Myocyte (in vitro differentiated cells): Measurements from ENCODE around the gene UVSSA. TPM values are rescaled to one million over a fixed set of nuclear protein-coding genes. Genes with fewer than 3 reads are reported as not detected.
A peak's percentile ranks its signal among the peaks of the same experiment; 100 is the strongest.

Source experiments
- DNase-seq: peaks from one replicate; pipeline ENCODE4 v3.0.0-alpha.2; 2012; ENCODE audit warnings: low read depth
- total RNA-seq: library from RNA; depleted of rRNA; stranded (reverse); fragments of >200 nt; gene quantifications from 2 replicates; pipeline ENCODE4 v1.2.3, GENCODE V29; 2014

The UVSSA gene
- total RNA-seq, 1 donor from 2014 or later = 7.9 TPM

GRCh38 chr4:1345903-1346780 lies 866 bp upstream of the UVSSA start:
- DNase-seq = peak; percentile 45

- peak; percentile 80 for DNase-seq
These were observed 429 bp downstream of the UVSSA start for GRCh38 chr4:1347410-1347864.

GRCh38 chr4:1348014-1348513 lies 1.1 kb downstream of the UVSSA start:
- no peak for DNase-seq

DNA sequence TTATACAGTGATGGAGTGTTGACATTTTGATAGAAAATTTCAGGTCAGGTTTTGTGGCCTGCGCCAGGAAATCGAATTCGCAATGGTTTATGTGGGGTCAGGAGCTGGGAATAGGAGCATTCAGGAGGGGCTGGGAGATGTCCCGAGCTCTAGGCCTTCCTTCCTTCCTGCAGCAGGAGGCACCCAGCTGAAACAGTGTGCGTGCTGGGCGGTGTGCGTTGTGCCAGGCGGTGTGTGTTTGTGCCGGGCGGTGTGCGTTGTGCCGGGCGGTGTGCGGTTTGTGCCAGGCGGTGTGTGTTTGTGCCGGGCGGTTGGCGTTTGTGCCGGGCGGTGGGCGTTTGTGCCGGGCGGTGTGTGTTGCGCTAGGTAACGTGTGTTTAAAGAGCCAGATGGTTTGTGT lies 1.7 kb downstream of the UVSSA start:
- DNase-seq = no peak

GRCh38 chr4:1349359-1350168 lies 2.6 kb downstream of the UVSSA start:
- DNase-seq = no peak

- DNase-seq = no peak
These were observed 3.1 kb downstream of the UVSSA start for GRCh38 chr4:1350169-1350520.

- DNase-seq = peak; percentile 82
These were observed 5.0 kb downstream of the UVSSA start for GRCh38 chr4:1351854-1352566.

- no peak for DNase-seq
These were observed 5.5 kb downstream of the UVSSA start for GRCh38 chr4:1352567-1352900.

GRCh38 chr4:1353186-1354055 lies 6.4 kb downstream of the UVSSA start:
- DNase-seq = no peak

GRCh38 chr4:1354136-1354982 lies 7.4 kb downstream of the UVSSA start:
- DNase-seq = no peak

DNA sequence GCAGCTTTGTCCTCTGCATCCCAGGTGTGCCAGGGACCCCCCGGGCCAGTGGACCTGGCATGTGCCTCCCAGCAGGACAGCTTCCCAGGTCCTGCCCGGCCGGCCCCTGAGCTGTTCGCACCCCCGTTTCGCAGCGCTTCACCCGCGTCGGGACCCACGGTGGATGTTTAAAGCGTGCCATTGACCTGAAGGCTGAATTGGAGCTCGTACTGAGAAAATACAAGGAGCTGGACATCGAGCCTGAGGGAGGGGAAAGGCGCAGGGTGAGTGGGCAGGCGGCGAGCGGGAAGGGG lies 7.9 kb downstream of the UVSSA start:
- DNase-seq = no peak

GRCh38 chr4:1355378-1355777 lies 8.4 kb downstream of the UVSSA start:
- DNase-seq = no peak

- peak; percentile 57 for DNase-seq
These were observed 9.4 kb downstream of the UVSSA start for GRCh38 chr4:1356181-1356998.

DNA sequence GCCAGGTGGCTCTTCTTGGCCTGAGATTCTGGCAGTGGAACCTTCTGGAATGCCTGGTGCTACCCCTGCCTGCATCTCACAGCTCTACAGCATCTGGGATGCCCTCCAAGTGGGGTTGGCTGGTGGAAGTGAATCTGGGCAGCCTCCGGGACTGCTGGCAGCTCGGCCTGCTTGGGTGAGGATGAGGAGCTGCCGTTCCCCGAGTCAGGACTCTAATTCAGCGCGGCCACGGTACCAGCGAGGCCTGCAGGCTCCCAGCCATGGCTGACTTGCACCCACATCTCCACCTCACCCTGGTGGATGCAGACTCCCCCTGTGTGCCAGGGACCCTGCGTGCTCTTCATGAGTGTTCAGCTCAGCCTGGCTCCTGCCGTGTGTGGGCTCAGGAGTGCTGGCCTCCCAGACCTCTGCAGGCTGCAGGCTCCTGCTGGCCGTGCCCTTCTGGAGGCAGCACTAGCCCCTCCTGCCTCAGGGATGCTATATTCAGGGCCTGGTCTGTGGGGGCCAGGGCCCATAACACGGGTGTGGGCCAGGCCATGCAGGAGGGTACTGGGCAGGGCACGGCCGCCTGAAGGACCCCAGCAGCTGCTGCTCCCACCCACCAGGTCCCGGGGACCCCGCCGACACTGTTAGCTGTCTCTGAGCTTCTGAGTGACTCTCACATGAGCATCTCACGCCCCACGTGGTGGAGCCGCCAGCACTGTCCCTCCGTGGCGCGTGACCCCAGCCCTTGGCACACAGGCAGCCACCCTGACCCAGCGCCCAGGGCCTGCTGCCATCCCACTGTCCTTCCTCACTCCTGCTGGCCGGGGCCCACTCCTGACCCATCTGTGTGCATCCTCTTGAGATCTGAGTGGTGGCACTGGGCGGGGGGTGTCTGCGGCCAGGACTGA lies 10.6 kb downstream of the UVSSA start:
- no peak for DNase-seq

DNA sequence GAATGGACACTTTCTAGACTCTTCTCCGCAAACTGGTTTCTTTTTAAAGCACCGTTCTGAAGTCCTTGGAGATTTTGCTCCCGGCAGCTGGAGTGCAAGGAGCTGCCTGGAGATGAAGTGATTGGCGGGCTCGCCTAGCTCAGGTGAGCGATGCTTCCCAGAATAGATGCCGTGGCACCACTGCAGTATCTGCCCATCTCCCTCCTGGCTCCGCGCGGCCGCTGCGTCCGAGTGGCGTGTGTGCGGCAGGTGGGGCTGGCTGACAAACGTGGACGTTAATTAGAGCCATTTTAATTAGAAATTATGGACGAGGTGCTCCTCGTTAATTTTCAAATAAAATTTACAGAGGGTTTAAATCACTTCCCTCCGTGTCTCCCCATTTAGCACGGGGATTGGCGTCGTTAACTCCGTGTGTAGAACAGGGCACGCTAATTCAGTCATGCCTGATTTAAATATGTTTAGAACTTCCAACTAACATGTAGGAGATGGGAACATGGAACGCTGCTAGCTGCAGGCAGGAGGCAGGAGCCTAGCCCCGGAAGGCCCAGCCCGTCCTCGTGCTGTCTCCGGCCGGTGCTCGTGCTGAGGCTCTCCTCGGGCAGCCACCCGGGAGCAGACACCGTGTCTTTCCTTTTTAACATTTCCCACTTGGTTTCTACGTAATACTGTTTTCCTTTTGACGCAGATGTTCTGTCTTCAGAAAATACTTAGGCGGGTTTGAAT lies 11.6 kb downstream of the UVSSA start:
- DNase-seq = no peak

DNA sequence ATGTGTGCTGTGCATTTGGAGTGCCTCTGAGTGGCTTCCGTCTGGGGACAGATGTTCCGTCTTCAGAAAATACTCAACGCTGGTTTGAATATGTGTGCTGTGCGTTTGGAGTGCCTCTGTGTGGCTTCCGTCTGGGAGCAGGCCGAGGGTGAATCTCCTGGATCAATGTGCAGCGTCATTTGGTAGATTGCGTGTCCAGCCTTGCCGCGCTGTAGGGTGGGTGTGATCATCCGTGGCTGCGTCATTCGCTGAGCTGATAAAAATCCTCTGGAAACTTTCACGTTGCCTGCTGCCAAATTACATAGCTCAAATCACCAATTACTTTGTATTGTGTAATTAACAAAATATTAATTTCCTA lies 12.1 kb downstream of the UVSSA start:
- DNase-seq = no peak

DNA sequence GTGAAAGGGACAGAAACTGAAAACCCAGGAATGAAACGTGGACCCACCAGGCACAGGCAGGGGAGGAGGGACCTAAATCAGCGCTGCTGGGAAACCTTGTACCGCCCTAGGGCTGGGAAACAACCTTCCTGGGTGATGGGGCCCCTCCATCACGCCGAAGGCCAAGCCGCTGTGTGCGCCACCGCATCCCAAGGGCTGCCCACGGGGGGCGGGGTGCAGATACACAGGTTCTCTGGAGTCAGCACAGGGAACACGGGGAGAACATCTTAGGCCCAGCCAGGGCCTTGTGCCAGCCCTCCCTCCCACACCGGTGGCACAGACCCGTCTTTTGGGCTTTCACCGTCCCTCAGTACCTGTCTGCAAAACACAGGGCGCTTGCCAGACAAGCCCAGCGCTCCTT lies 13.0 kb downstream of the UVSSA start:
- DNase-seq = no peak
